ENCODE measurements around the gene ALAS1. TPM values are rescaled to one million over a fixed set of nuclear protein-coding genes. Genes with fewer than 3 reads are reported as not detected.

Gene ALAS1
- total and polyA plus RNA-seq, 2 donors (not counting 1 experiment from before 2014, with no cell fraction given) = 26.1 to 30.2 TPM

DNA sequence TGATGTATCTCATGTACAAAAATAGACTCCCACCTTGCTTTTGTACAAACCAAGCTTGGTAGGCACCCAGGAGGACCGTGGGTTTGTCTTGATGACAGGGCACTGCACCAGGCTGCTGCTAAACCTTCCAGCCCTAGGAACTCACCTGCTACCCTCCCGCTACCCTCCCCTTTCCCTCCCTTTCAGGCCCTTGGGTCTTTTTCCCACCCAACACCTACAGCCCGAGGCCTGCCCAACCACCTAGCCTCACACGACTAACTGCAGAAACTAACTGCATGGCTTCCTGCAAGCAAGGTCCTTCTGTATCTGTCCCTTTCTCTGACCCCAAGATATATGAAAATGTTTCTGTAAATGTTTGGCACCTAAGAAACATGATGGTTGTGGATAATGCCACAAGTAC lies 58.7 kb downstream of the ALAS1 start:
- intact Hi-C loops (cut with micrococcal nuclease) = no loop called here
- ChIA-PET POLR2A (no interaction called here), CTCF (interaction anchor here (1.0 kb wide), 1 partner anchor 36 kb away, joined by 3 read pairs; no protein-coding TSS in a partner anchor)
- Histone ChIP-seq H3K9me3 (ENCODE audit: control extremely low read depth in 1 of 3, control insufficient read depth in 2 of 3, insufficient read depth in 1 of 3, low read length in 2 of 3) (no peaks in the 10 kb centered on the region), H3K79me2 (ENCODE audit: control insufficient read depth, insufficient read depth, low read length) (peaks cover 63% of the 10 kb centered on the region), H3K4me1 (ENCODE audit: control insufficient read depth in 2 of 2, insufficient read depth in 2 of 2, low read length in 2 of 2) (peaks cover 26 to 34% of the 10 kb centered on the region in 2 donors), H3K9ac (ENCODE audit: low read length) (no peak overlapping the region), H3K4me3 (ENCODE audit: control extremely low read depth in 1 of 5, extremely low read depth in 1 of 5, insufficient read depth in 1 of 5, low read depth in 2 of 5, low read length in 4 of 5) (no peak overlapping the region), H4K20me1 (ENCODE audit: control insufficient read depth, insufficient read depth, low read length, poor library complexity, severe bottlenecking) (peaks cover 49% of the 10 kb centered on the region), H2AFZ (ENCODE audit: insufficient read depth, low read depth, low read length, poor library complexity, severe bottlenecking) (no peak overlapping the region), H3K36me3 (replicated peaks in 1 of 2; ENCODE audit: control extremely low read depth in 1 of 2, control insufficient read depth in 1 of 2, extremely low read depth in 1 of 2, insufficient read depth in 2 of 2, low read length in 1 of 2) (peaks cover 26 to 77% of the 10 kb centered on the region in 2 experiments), H3K27ac (ENCODE audit: low read length in 2 of 2) (no peak overlapping the region), H3K27me3 (replicated peaks in 1 of 4; ENCODE audit: control extremely low read depth in 1 of 4, control insufficient read depth in 3 of 4, insufficient read depth in 4 of 4, low read length in 3 of 4) (no peaks in the 10 kb centered on the region), H3K4me2 (replicated peaks; ENCODE audit: low read depth, low read length, poor library complexity, severe bottlenecking) (no peak overlapping the region)
- Mint-ChIP-seq H3K9me3 (ENCODE audit: insufficient read depth) (no peaks in the 10 kb centered on the region), H3K4me1 (peaks cover 38% of the 10 kb centered on the region), H3K4me3 (no peak overlapping the region), H3K27ac (no peak overlapping the region), H3K27me3 (no peaks in the 10 kb centered on the region)
- DNase-seq (no peak), ATAC-seq (ENCODE audit: low read depth) (no peak)
- WGBS (ENCODE audit: insufficient coverage) = 96% methylated on average over 3 of the region's 4 CpGs
- TF ChIP-seq, protein P1, sequence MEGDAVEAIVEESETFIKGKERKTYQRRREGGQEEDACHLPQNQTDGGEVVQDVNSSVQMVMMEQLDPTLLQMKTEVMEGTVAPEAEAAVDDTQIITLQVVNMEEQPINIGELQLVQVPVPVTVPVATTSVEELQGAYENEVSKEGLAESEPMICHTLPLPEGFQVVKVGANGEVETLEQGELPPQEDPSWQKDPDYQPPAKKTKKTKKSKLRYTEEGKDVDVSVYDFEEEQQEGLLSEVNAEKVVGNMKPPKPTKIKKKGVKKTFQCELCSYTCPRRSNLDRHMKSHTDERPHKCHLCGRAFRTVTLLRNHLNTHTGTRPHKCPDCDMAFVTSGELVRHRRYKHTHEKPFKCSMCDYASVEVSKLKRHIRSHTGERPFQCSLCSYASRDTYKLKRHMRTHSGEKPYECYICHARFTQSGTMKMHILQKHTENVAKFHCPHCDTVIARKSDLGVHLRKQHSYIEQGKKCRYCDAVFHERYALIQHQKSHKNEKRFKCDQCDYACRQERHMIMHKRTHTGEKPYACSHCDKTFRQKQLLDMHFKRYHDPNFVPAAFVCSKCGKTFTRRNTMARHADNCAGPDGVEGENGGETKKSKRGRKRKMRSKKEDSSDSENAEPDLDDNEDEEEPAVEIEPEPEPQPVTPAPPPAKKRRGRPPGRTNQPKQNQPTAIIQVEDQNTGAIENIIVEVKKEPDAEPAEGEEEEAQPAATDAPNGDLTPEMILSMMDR (IDR thresholded peaks at IDR 0.05) = no peak
- TF ChIP-seq EZH2 (IDR thresholded peaks at IDR 0.05; ENCODE audit: borderline replicate concordance, insufficient read depth, low read depth, low read length, poor library complexity, severe bottlenecking) = no peak

DNA sequence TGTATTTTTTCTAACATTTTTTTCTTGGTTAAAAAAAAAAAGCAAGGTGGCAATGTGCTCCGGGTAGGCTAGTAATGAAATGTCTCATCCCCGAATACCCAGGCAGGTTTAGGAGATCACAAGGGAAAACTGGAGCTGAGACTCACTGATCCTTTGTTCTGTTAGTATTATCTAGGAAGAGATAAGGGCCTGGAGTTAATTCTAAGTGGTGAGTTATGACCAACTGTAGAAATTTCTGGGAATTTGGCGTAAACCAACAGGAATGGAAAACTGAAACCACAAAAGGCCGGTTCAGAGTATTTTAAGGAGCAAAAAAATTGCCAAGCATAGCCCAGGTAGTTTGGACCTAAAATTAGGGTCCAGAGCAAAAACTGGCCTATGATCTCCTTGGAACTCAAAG lies 60.0 kb downstream of the ALAS1 start:
- Histone ChIP-seq H3K4me2 (replicated peaks; ENCODE audit: low read depth, low read length, poor library complexity, severe bottlenecking) (no peak overlapping the region), H2AFZ (ENCODE audit: insufficient read depth, low read depth, low read length, poor library complexity, severe bottlenecking) (no peak overlapping the region), H3K36me3 (replicated peaks in 1 of 2; ENCODE audit: control extremely low read depth in 1 of 2, control insufficient read depth in 1 of 2, extremely low read depth in 1 of 2, insufficient read depth in 2 of 2, low read length in 1 of 2) (peaks cover 29 to 80% of the 10 kb centered on the region in 2 experiments), H3K27me3 (replicated peaks in 1 of 4; ENCODE audit: control extremely low read depth in 1 of 4, control insufficient read depth in 3 of 4, insufficient read depth in 4 of 4, low read length in 3 of 4) (no peaks in the 10 kb centered on the region), H3K9me3 (ENCODE audit: control extremely low read depth in 1 of 3, control insufficient read depth in 2 of 3, insufficient read depth in 1 of 3, low read length in 2 of 3) (no peaks in the 10 kb centered on the region), H3K27ac (ENCODE audit: low read length in 2 of 2) (peak overlapping the region in 1 of 2 donors; percentile 39), H4K20me1 (ENCODE audit: control insufficient read depth, insufficient read depth, low read length, poor library complexity, severe bottlenecking) (peaks cover 59% of the 10 kb centered on the region), H3K4me1 (ENCODE audit: control insufficient read depth in 2 of 2, insufficient read depth in 2 of 2, low read length in 2 of 2) (peaks cover 32 to 38% of the 10 kb centered on the region in 2 donors), H3K9ac (ENCODE audit: low read length) (no peak overlapping the region), H3K4me3 (ENCODE audit: control extremely low read depth in 1 of 5, extremely low read depth in 1 of 5, insufficient read depth in 1 of 5, low read depth in 2 of 5, low read length in 4 of 5) (no peak overlapping the region), H3K79me2 (ENCODE audit: control insufficient read depth, insufficient read depth, low read length) (peaks cover 74% of the 10 kb centered on the region)
- DNase-seq = no peak
- Mint-ChIP-seq H3K27me3 (no peaks in the 10 kb centered on the region), H3K4me3 (no peak overlapping the region), H3K27ac (no peak overlapping the region), H3K4me1 (peaks cover 42% of the 10 kb centered on the region), H3K9me3 (ENCODE audit: insufficient read depth) (no peaks in the 10 kb centered on the region)
- no peak for TF ChIP-seq EZH2 (IDR thresholded peaks at IDR 0.05; ENCODE audit: borderline replicate concordance, insufficient read depth, low read depth, low read length, poor library complexity, severe bottlenecking)
- TF ChIP-seq, protein P1 (IDR thresholded peaks at IDR 0.05) = no peak
- intact Hi-C loops (cut with micrococcal nuclease) = no loop called here
- POLR2A ChIA-PET = no interaction called here
- ATAC-seq (ENCODE audit: low read depth) = no peak
- CTCF ChIA-PET = interaction anchor here (1.2 to 2.4 kb wide), 3 partner anchors 35 to 81 kb away, joined by 4 to 8 read pairs (median 4); no protein-coding TSS in a partner anchor
- 87% methylated on average over 4 of the region's 4 CpGs for WGBS (ENCODE audit: insufficient coverage)

Data from B cell (primary cell).